Midbrain (tissue), 1 donor: Measurements from ENCODE around the gene ICE1.

ENCODE experiments used
- DNase-seq: peaks from one replicate; lab custom pipeline; 2025; lab: John Stamatoyannopoulos, UW

Gene ICE1

DNA sequence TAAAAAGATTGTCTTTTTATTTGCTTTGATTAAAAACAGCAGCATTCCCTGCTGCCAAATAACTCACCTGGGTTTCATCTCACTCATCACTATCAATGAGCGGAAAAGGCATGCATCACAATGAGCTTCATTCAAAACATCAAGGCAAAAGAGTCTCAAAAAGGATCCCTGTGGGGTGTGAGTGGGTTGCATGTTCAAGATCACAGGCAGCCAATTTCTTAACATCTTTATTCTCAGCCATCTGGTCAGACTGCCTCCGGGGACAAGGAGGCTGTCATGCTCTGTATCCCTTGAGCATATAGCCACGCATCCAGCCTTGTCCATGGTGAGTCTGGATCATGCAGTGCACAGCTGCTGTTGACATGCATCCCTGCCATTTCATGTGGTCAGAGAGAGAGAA lies 117.1 kb downstream of the ICE1 start:
- no peak for DNase-seq
